ENCODE data around the gene DUT.
"Not testable (repeated sequence)": the region's sequence is repeated elsewhere in the genome, so short reads cannot be mapped to it uniquely, and the experiment has no call there.

The DUT gene

GRCh38 chr15:48304398-48304797, 26.8 kb upstream of the DUT start:
- Histone ChIP-seq H3K9ac (ENCODE audit: low read length) (no peak overlapping the region), H3K36me3 (ENCODE audit: control insufficient read depth, insufficient read depth, low read length) (no peaks in the 10 kb centered on the region), H3K27ac (ENCODE audit: low read depth, low read length) (no peak overlapping the region), H3K9me3 (ENCODE audit: control insufficient read depth, insufficient read depth, low read depth, low read length) (no peaks in the 10 kb centered on the region), H3K4me3 (ENCODE audit: low read depth, low read length) (no peak overlapping the region), H3K4me1 (ENCODE audit: control insufficient read depth, insufficient read depth, low read length) (peaks cover 40% of the 10 kb centered on the region), H3K27me3 (ENCODE audit: control insufficient read depth, insufficient read depth, low read length) (no peaks in the 10 kb centered on the region)

GRCh38 chr15:48306639-48307038, 24.6 kb upstream of the DUT start:
- H3K9ac ChIP-seq (ENCODE audit: low read length) = no peak overlapping the region
- H3K4me3 ChIP-seq (ENCODE audit: low read depth, low read length) = no peak overlapping the region
- H3K4me1 ChIP-seq (ENCODE audit: control insufficient read depth, insufficient read depth, low read length) = peaks cover 27% of the 10 kb centered on the region
- H3K27ac ChIP-seq (ENCODE audit: low read depth, low read length) = no peak overlapping the region
- H3K27me3 ChIP-seq (ENCODE audit: control insufficient read depth, insufficient read depth, low read length) = no peaks in the 10 kb centered on the region
- no peaks in the 10 kb centered on the region for H3K36me3 ChIP-seq (ENCODE audit: control insufficient read depth, insufficient read depth, low read length)
- H3K9me3 ChIP-seq (ENCODE audit: control insufficient read depth, insufficient read depth, low read depth, low read length) = no peaks in the 10 kb centered on the region

- Histone ChIP-seq H3K4me3 (ENCODE audit: low read depth, low read length) (no peak overlapping the region), H3K9ac (ENCODE audit: low read length) (no peak overlapping the region), H3K36me3 (ENCODE audit: control insufficient read depth, insufficient read depth, low read length) (no peaks in the 10 kb centered on the region), H3K4me1 (ENCODE audit: control insufficient read depth, insufficient read depth, low read length) (peaks cover 27% of the 10 kb centered on the region), H3K27ac (ENCODE audit: low read depth, low read length) (no peak overlapping the region), H3K9me3 (ENCODE audit: control insufficient read depth, insufficient read depth, low read depth, low read length) (no peaks in the 10 kb centered on the region), H3K27me3 (ENCODE audit: control insufficient read depth, insufficient read depth, low read length) (no peaks in the 10 kb centered on the region)
Measured at GRCh38 chr15:48307586-48307985, 23.6 kb upstream of the DUT start.

GRCh38 chr15:48309740-48310139, 21.5 kb upstream of the DUT start:
- Histone ChIP-seq H3K36me3 (ENCODE audit: control insufficient read depth, insufficient read depth, low read length) (no peaks in the 10 kb centered on the region), H3K27ac (ENCODE audit: low read depth, low read length) (no peak overlapping the region), H3K4me3 (ENCODE audit: low read depth, low read length) (no peak overlapping the region), H3K27me3 (ENCODE audit: control insufficient read depth, insufficient read depth, low read length) (no peaks in the 10 kb centered on the region), H3K4me1 (ENCODE audit: control insufficient read depth, insufficient read depth, low read length) (peaks cover 13% of the 10 kb centered on the region), H3K9me3 (ENCODE audit: control insufficient read depth, insufficient read depth, low read depth, low read length) (no peaks in the 10 kb centered on the region), H3K9ac (ENCODE audit: low read length) (no peak overlapping the region)

- Histone ChIP-seq H3K9me3 (ENCODE audit: control insufficient read depth, insufficient read depth, low read depth, low read length) (no peaks in the 10 kb centered on the region), H3K36me3 (ENCODE audit: control insufficient read depth, insufficient read depth, low read length) (no peaks in the 10 kb centered on the region), H3K4me3 (ENCODE audit: low read depth, low read length) (no peak overlapping the region), H3K4me1 (ENCODE audit: control insufficient read depth, insufficient read depth, low read length) (peaks cover 15% of the 10 kb centered on the region), H3K27me3 (ENCODE audit: control insufficient read depth, insufficient read depth, low read length) (no peaks in the 10 kb centered on the region), H3K27ac (ENCODE audit: low read depth, low read length) (no peak overlapping the region), H3K9ac (ENCODE audit: low read length) (no peak overlapping the region)
Measured at GRCh38 chr15:48313216-48313615, 18.0 kb upstream of the DUT start.

- H3K27ac ChIP-seq (ENCODE audit: low read depth, low read length) = no peak overlapping the region
- H3K9ac ChIP-seq (ENCODE audit: low read length) = no peak overlapping the region
- H3K4me1 ChIP-seq (ENCODE audit: control insufficient read depth, insufficient read depth, low read length) = peaks cover 17% of the 10 kb centered on the region
- H3K9me3 ChIP-seq (ENCODE audit: control insufficient read depth, insufficient read depth, low read depth, low read length) = no peaks in the 10 kb centered on the region
- H3K36me3 ChIP-seq (ENCODE audit: control insufficient read depth, insufficient read depth, low read length) = no peaks in the 10 kb centered on the region
- H3K4me3 ChIP-seq (ENCODE audit: low read depth, low read length) = no peak overlapping the region
- no peaks in the 10 kb centered on the region for H3K27me3 ChIP-seq (ENCODE audit: control insufficient read depth, insufficient read depth, low read length)
Measured at GRCh38 chr15:48315041-48315440, 16.2 kb upstream of the DUT start.

GRCh38 chr15:48317221-48317620, 14.0 kb upstream of the DUT start:
- H3K9ac ChIP-seq (ENCODE audit: low read length) = no peak overlapping the region
- H3K4me1 ChIP-seq (ENCODE audit: control insufficient read depth, insufficient read depth, low read length) = peaks cover 17% of the 10 kb centered on the region
- no peak overlapping the region for H3K4me3 ChIP-seq (ENCODE audit: low read depth, low read length)

GRCh38 chr15:48318131-48318530, 13.1 kb upstream of the DUT start:
- Histone ChIP-seq H3K36me3 (ENCODE audit: control insufficient read depth, insufficient read depth, low read length) (no peaks in the 10 kb centered on the region), H3K27ac (ENCODE audit: low read depth, low read length) (no peak overlapping the region)

More at GRCh38 chr15:48317221-48317620, 14.0 kb upstream of the DUT start:
- Histone ChIP-seq H3K27me3 (ENCODE audit: control insufficient read depth, insufficient read depth, low read length) (no peaks in the 10 kb centered on the region), H3K27ac (ENCODE audit: low read depth, low read length) (no peak overlapping the region), H3K36me3 (ENCODE audit: control insufficient read depth, insufficient read depth, low read length) (no peaks in the 10 kb centered on the region), H3K9me3 (ENCODE audit: control insufficient read depth, insufficient read depth, low read depth, low read length) (no peaks in the 10 kb centered on the region)

GRCh38 chr15:48323294-48323693, 7.9 kb upstream of the DUT start:
- Histone ChIP-seq H3K4me3 (ENCODE audit: low read depth, low read length) (no peak overlapping the region), H3K27ac (ENCODE audit: low read depth, low read length) (no peak overlapping the region), H3K27me3 (ENCODE audit: control insufficient read depth, insufficient read depth, low read length) (no peaks in the 10 kb centered on the region), H3K36me3 (ENCODE audit: control insufficient read depth, insufficient read depth, low read length) (no peaks in the 10 kb centered on the region), H3K9ac (ENCODE audit: low read length) (no peak overlapping the region), H3K9me3 (ENCODE audit: control insufficient read depth, insufficient read depth, low read depth, low read length) (no peaks in the 10 kb centered on the region), H3K4me1 (ENCODE audit: control insufficient read depth, insufficient read depth, low read length) (peaks cover 4% of the 10 kb centered on the region)

More at GRCh38 chr15:48318131-48318530, 13.1 kb upstream of the DUT start:
- no peaks in the 10 kb centered on the region for H3K9me3 ChIP-seq (ENCODE audit: control insufficient read depth, insufficient read depth, low read depth, low read length)
- no peak overlapping the region for H3K4me3 ChIP-seq (ENCODE audit: low read depth, low read length)
- no peak overlapping the region for H3K9ac ChIP-seq (ENCODE audit: low read length)
- H3K4me1 ChIP-seq (ENCODE audit: control insufficient read depth, insufficient read depth, low read length) = peaks cover 17% of the 10 kb centered on the region
- H3K27me3 ChIP-seq (ENCODE audit: control insufficient read depth, insufficient read depth, low read length) = no peaks in the 10 kb centered on the region

- no peak overlapping the region for H3K27ac ChIP-seq (ENCODE audit: low read depth, low read length)
Measured at GRCh38 chr15:48324949-48325348, 6.3 kb upstream of the DUT start.

GRCh38 chr15:48325400-48325799, 5.8 kb upstream of the DUT start:
- no peak overlapping the region for H3K9ac ChIP-seq (ENCODE audit: low read length)
- no peak overlapping the region for H3K4me3 ChIP-seq (ENCODE audit: low read depth, low read length)
- no peaks in the 10 kb centered on the region for H3K27me3 ChIP-seq (ENCODE audit: control insufficient read depth, insufficient read depth, low read length)

More at GRCh38 chr15:48324949-48325348, 6.3 kb upstream of the DUT start:
- Histone ChIP-seq H3K36me3 (ENCODE audit: control insufficient read depth, insufficient read depth, low read length) (no peaks in the 10 kb centered on the region), H3K9ac (ENCODE audit: low read length) (no peak overlapping the region), H3K4me1 (ENCODE audit: control insufficient read depth, insufficient read depth, low read length) (no peaks in the 10 kb centered on the region; the same call in 1 of the 2 replicates), H3K27me3 (ENCODE audit: control insufficient read depth, insufficient read depth, low read length) (no peaks in the 10 kb centered on the region), H3K9me3 (ENCODE audit: control insufficient read depth, insufficient read depth, low read depth, low read length) (no peaks in the 10 kb centered on the region), H3K4me3 (ENCODE audit: low read depth, low read length) (no peak overlapping the region)

GRCh38 chr15:48326180-48326579, 5.0 kb upstream of the DUT start:
- H3K9me3 ChIP-seq (ENCODE audit: control insufficient read depth, insufficient read depth, low read depth, low read length); H3K27me3 ChIP-seq (ENCODE audit: control insufficient read depth, insufficient read depth, low read length); H3K36me3 ChIP-seq (ENCODE audit: control insufficient read depth, insufficient read depth, low read length); H3K9ac ChIP-seq (ENCODE audit: low read length); H3K4me1 ChIP-seq (ENCODE audit: control insufficient read depth, insufficient read depth, low read length); H3K27ac ChIP-seq (ENCODE audit: low read depth, low read length); H3K4me3 ChIP-seq (ENCODE audit: low read depth, low read length): not testable (repeated sequence)

More at GRCh38 chr15:48325400-48325799, 5.8 kb upstream of the DUT start:
- Histone ChIP-seq H3K36me3 (ENCODE audit: control insufficient read depth, insufficient read depth, low read length) (no peaks in the 10 kb centered on the region), H3K27ac (ENCODE audit: low read depth, low read length) (no peak overlapping the region), H3K9me3 (ENCODE audit: control insufficient read depth, insufficient read depth, low read depth, low read length) (no peaks in the 10 kb centered on the region), H3K4me1 (ENCODE audit: control insufficient read depth, insufficient read depth, low read length) (peaks cover 4% of the 10 kb centered on the region; the same call in 1 of the 2 replicates)
